Prostate gland (tissue), 2 donors: Measurements from ENCODE around the gene MRPS9.

Experiments
- CTCF ChIP-seq, 4 experiments: fragments of 200-600 bp in 2 of 4; fragments of 450-650 bp in 2 of 4; sonication (generic) in 2 of 4; IDR thresholded peaks; 1 replicate in 3 of 4; 2 replicates in 1 of 4; pipeline ENCODE4 v1.5.1; 2016 to 2019; ENCODE audit warnings: antibody characterized with exemption in 4 of 4, mild to moderate bottlenecking in 2 of 4, moderate library complexity in 2 of 4
- POLR2AphosphoS5 ChIP-seq: sonication (generic); formaldehyde crosslinking; IDR thresholded peaks from one replicate; pipeline ENCODE4 v1.6.1; 2017; ENCODE audit warnings: antibody characterized with exemption

- TF ChIP-seq POLR2AphosphoS5 (no peak), CTCF (IDR thresholded peaks at IDR 0.05) (no peak)
Observed at GRCh38 chr2:105118960-105119359, 81.1 kb downstream of the MRPS9 start.
